IMR-90 (cell line): ENCODE measurements around the gene TMEM121B. TPM values are rescaled to one million over a fixed set of nuclear protein-coding genes. Genes with fewer than 3 reads are reported as not detected.

Experiments used
- ATAC-seq: fragments of 200-7000 bp; cut with Tn5 transposase; 2 replicates; pipeline ENCODE4 v1.9.1; 2020; ENCODE audit warnings: low read depth, mild to moderate bottlenecking, moderate library complexity
- BruUV-seq: library from RNA; stranded (reverse); fragments of 400-500 nt; replicated peaks from 2 replicates; lab custom pipeline; 2021; lab: Mats Ljungman, UMichigan
- CTCF ChIA-PET: fragments of 300-600 bp; formaldehyde crosslinking; extraction: SDS; loops from one replicate; lab custom pipeline; 2021; ENCODE audit warnings: antibody characterized with exemption; lab: Yijun Ruan, JAX
- POLR2A ChIA-PET: fragments of 300-600 bp; sonication (Branson Sonifier 250); formaldehyde crosslinking; loops from one replicate; lab custom pipeline; 2022; ENCODE audit warnings: antibody characterized with exemption; ENCODE audit not compliant: unreplicated experiment; lab: Charles Lee
- DNase-seq: peaks from one replicate; pipeline ENCODE4 v3.0.0; 2013
- H2AFZ ChIP-seq: replicated peaks from 2 replicates; pipeline ENCODE3; 2013; ENCODE audit warnings: low read length, mild to moderate bottlenecking; ENCODE audit not compliant: poor library complexity
- H2AK5ac ChIP-seq: 2 replicates; pipeline ENCODE4 v1.6.1; 2013; ENCODE audit warnings: low read depth, low read length, inconsistent platforms
- H2AK9ac ChIP-seq: replicated peaks from 2 replicates; pipeline ENCODE3; 2013; ENCODE audit warnings: mild to moderate bottlenecking, low read depth, low read length, moderate library complexity; ENCODE audit not compliant: poor library complexity
- H2BK120ac ChIP-seq: 2 replicates; pipeline ENCODE4 v1.6.1; 2013; ENCODE audit warnings: low read depth, low read length, inconsistent platforms
- H2BK15ac ChIP-seq: 3 replicates; pipeline ENCODE4 v1.6.1; 2013; ENCODE audit warnings: low read depth, low read length, inconsistent platforms
- H2BK20ac ChIP-seq: 2 replicates; pipeline ENCODE4 v1.6.1; 2013; ENCODE audit warnings: low read depth, mild to moderate bottlenecking, inconsistent platforms, low read length, moderate library complexity
- H2BK5ac ChIP-seq: 2 replicates; pipeline ENCODE4 v1.6.1; 2013; ENCODE audit warnings: mild to moderate bottlenecking, low read depth, low read length, inconsistent platforms; ENCODE audit not compliant: poor library complexity, severe bottlenecking
- H3K14ac ChIP-seq: replicated peaks from 2 replicates; pipeline ENCODE4 v1.6.1; 2013; ENCODE audit warnings: low read depth, low read length, inconsistent platforms
- H3K18ac ChIP-seq: 2 replicates; pipeline ENCODE4 v1.6.1; 2013; ENCODE audit warnings: low read depth, low read length, control low read depth
- H3K23ac ChIP-seq: 2 replicates; pipeline ENCODE4 v1.6.1; 2013; ENCODE audit warnings: low read depth, low read length, inconsistent platforms
- H3K27ac ChIP-seq: 2 replicates; pipeline ENCODE4 v1.5.1; 2013; ENCODE audit warnings: mild to moderate bottlenecking, control low read depth, low read length; ENCODE audit not compliant: insufficient read depth
- H3K27me3 ChIP-seq: 2 replicates; pipeline ENCODE4 v1.6.1; 2013; ENCODE audit warnings: low read length; ENCODE audit not compliant: control insufficient read depth, insufficient read depth
- H3K36me3 ChIP-seq: 2 replicates; pipeline ENCODE4 v1.6.1; 2013; ENCODE audit warnings: low read length, mixed read lengths; ENCODE audit not compliant: control insufficient read depth, insufficient read depth
- H3K4ac ChIP-seq: 2 replicates; pipeline ENCODE4 v1.6.1; 2013; ENCODE audit warnings: low read depth, low read length, inconsistent platforms
- H3K4me1 ChIP-seq: 2 replicates; pipeline ENCODE4 v1.6.1; 2013; ENCODE audit warnings: low read length, mixed read lengths; ENCODE audit not compliant: control insufficient read depth, insufficient read depth
- H3K4me2 ChIP-seq: 2 replicates; pipeline ENCODE4 v1.6.1; 2013; ENCODE audit warnings: low read depth, mild to moderate bottlenecking, control low read depth, low read length, moderate library complexity
- H3K4me3 ChIP-seq: 2 replicates; pipeline ENCODE4 v1.5.1; 2013; ENCODE audit warnings: low read depth, mild to moderate bottlenecking, control low read depth, low read length, moderate library complexity; ENCODE audit not compliant: insufficient read depth
- H3K56ac ChIP-seq: 2 replicates; pipeline ENCODE4 v1.6.1; 2013; ENCODE audit warnings: low read length, inconsistent platforms; ENCODE audit not compliant: insufficient read depth; ENCODE audit errors: extremely low read depth
- H3K79me1 ChIP-seq, 2 experiments: 2 replicates each; pipeline ENCODE4 v1.6.1; 2013; ENCODE audit warnings: low read length in 2 of 2, inconsistent platforms in 1 of 2, low read depth in 1 of 2
- H3K9ac ChIP-seq: 2 replicates; pipeline ENCODE4 v1.6.1; 2013; ENCODE audit warnings: low read depth, low read length, control low read depth
- H3K9me1 ChIP-seq: 2 replicates; pipeline ENCODE4 v1.6.1; 2013; ENCODE audit warnings: low read length, inconsistent platforms; ENCODE audit not compliant: insufficient read depth
- H3K9me3 ChIP-seq: 2 replicates; pipeline ENCODE4 v1.6.1; 2013; ENCODE audit warnings: low read length; ENCODE audit not compliant: control insufficient read depth, insufficient read depth
- H4K20me1 ChIP-seq: 2 replicates; pipeline ENCODE4 v1.6.1; 2013; ENCODE audit warnings: low read length, inconsistent platforms; ENCODE audit not compliant: insufficient read depth
- H4K5ac ChIP-seq: 2 replicates; pipeline ENCODE4 v1.6.1; 2013; ENCODE audit warnings: mild to moderate bottlenecking, low read depth, low read length, control low read depth
- H4K8ac ChIP-seq, 2 experiments: 2 replicates each; pipeline ENCODE4 v1.6.1; 2013; ENCODE audit warnings: low read depth in 2 of 2, low read length in 2 of 2, control low read depth in 1 of 2, inconsistent platforms in 1 of 2
- H4K91ac ChIP-seq: 2 replicates; pipeline ENCODE4 v1.6.1; 2013; ENCODE audit warnings: low read depth, low read length, inconsistent platforms; ENCODE audit not compliant: insufficient read depth
- BHLHE40 ChIP-seq: fragments of 150-350 bp; IDR thresholded peaks from 2 replicates; pipeline ENCODE4 v1.6.1; 2016; ENCODE audit warnings: mild to moderate bottlenecking, low read depth, low read length
- CHD1 ChIP-seq: IDR thresholded peaks from 2 replicates; pipeline ENCODE4 v1.6.1; 2012; ENCODE audit warnings: low read depth, low read length, improper control_type of control experiment
- CTCF ChIP-seq: conservative IDR thresholded peaks from 2 replicates; pipeline ENCODE4 v1.5.1; 2012; ENCODE audit warnings: mild to moderate bottlenecking, low read depth, low read length, improper control_type of control experiment
- FOS ChIP-seq: fragments of 150-350 bp; IDR thresholded peaks from 2 replicates; pipeline ENCODE4 v1.6.1; 2016; ENCODE audit warnings: low read depth, low read length
- MAZ ChIP-seq: IDR thresholded peaks from 2 replicates; pipeline ENCODE4 v1.6.1; 2012; ENCODE audit warnings: low read depth, mild to moderate bottlenecking, low read length, improper control_type of control experiment, moderate library complexity, borderline replicate concordance
- MXI1 ChIP-seq: IDR thresholded peaks from 2 replicates; pipeline ENCODE4 v1.6.1; 2012; ENCODE audit warnings: low read depth, mild to moderate bottlenecking, low read length, moderate library complexity, borderline replicate concordance
- NFE2L2 ChIP-seq: fragments of 150-350 bp; IDR thresholded peaks from 2 replicates; pipeline ENCODE4 v1.6.1; 2016; ENCODE audit warnings: low read depth, mild to moderate bottlenecking, low read length
- POLR2A ChIP-seq: IDR thresholded peaks from 2 replicates; pipeline ENCODE4 v1.6.1; 2012; ENCODE audit warnings: mild to moderate bottlenecking, low read depth, low read length
- RCOR1 ChIP-seq: IDR thresholded peaks from 2 replicates; pipeline ENCODE4 v1.6.1; 2012; ENCODE audit warnings: mild to moderate bottlenecking, low read length, improper control_type of control experiment; ENCODE audit not compliant: insufficient replicate concordance
- RFX5 ChIP-seq: IDR thresholded peaks from 2 replicates; pipeline ENCODE4 v1.8.0; 2012; ENCODE audit warnings: low read depth, mild to moderate bottlenecking, low read length, moderate library complexity
- SMC3 ChIP-seq: fragments of 150-350 bp; IDR thresholded peaks from 2 replicates; pipeline ENCODE4 v1.6.1; 2016; ENCODE audit warnings: low read depth, mild to moderate bottlenecking, antibody characterized with exemption, low read length, moderate library complexity
- USF2 ChIP-seq: fragments of 150-350 bp; IDR thresholded peaks from 2 replicates; pipeline ENCODE4 v1.6.1; 2017; ENCODE audit warnings: mild to moderate bottlenecking, antibody characterized with exemption, low read length, low read depth
- WGBS, 2 experiments: methylation state at CpG; one replicate each; pipeline versions ENCODE4 v1.1.5 to v1.1.7; 2013; ENCODE audit warnings: missing lambda C conversion rate in 2 of 2; ENCODE audit not compliant: insufficient read length in 1 of 2; ENCODE audit errors: extremely low coverage in 2 of 2; 5-methylcytosine and 5-hydroxymethylcytosine counted together
- dilution Hi-C: fragments of 300-500 bp; cut with HindIII; formaldehyde crosslinking; loops from one replicate; pipeline ENCODE4 v1.14.3; 2018; ENCODE audit warnings: low sequenced_read_pairs; ENCODE audit not compliant: unreplicated experiment
- in situ Hi-C: fragments of 300-500 bp; cut with MboI; formaldehyde crosslinking; loops from 3 replicates; pipeline ENCODE4 v1.14.3; 2019; ENCODE audit warnings: low sequenced_read_pairs, inconsistent platforms, mixed read lengths
- intact Hi-C: fragments of 100-400 bp; cut with micrococcal nuclease; formaldehyde crosslinking; loops from 2 replicates; pipeline ENCODE4 v1.10.0; 2022
- polyA plus RNA-seq, 3 experiments: library from polyadenylated mRNA; depleted of rRNA; stranded (reverse); fragments of >200 nt; gene quantifications; 2 replicates each; pipeline ENCODE4 v1.2.3, GENCODE V29; 2012; ENCODE audit warnings: low replicate concordance in 1 of 3
- total RNA-seq: library from RNA; depleted of rRNA; stranded (reverse); fragments of >200 nt; gene quantifications from 2 replicates; pipeline ENCODE4 v1.2.3, GENCODE V29; 2012

TMEM121B gene
- total and polyA plus RNA-seq, 2 of the 4 experiments (the other 2 are of a cell fraction), result under 0.01 to 0.29 TPM

- Histone ChIP-seq H3K18ac (no peak overlapping the region), H2BK15ac (no peak overlapping the region), H3K79me1 (peaks cover 21 to 38% of the 10 kb centered on the region in 2 experiments), H2AFZ (no peak overlapping the region), H2AK5ac (no peak overlapping the region), H4K8ac (no peak overlapping the region), H3K4me3 (no peak overlapping the region), H2AK9ac (no peak overlapping the region), H3K27me3 (no peaks in the 10 kb centered on the region), H3K4me2 (no peak overlapping the region), H4K5ac (no peak overlapping the region), H4K20me1 (peaks cover 15% of the 10 kb centered on the region), H3K9ac (no peak overlapping the region), H2BK120ac (no peak overlapping the region), H3K4ac (no peak overlapping the region), H4K91ac (no peak overlapping the region), H3K9me1 (no peaks in the 10 kb centered on the region), H3K9me3 (no peaks in the 10 kb centered on the region), H3K14ac (no peak overlapping the region), H2BK5ac (no peak overlapping the region), H3K23ac (no peak overlapping the region), H3K27ac (no peak overlapping the region), H3K36me3 (no peaks in the 10 kb centered on the region), H3K4me1 (peaks cover 4% of the 10 kb centered on the region; the same call in 1 of the 2 replicates), H3K56ac (no peak overlapping the region), H2BK20ac (no peak overlapping the region)
- CTCF ChIA-PET, result interaction anchor here (3.7 kb wide), 1 partner anchor 16 kb away, joined by 21 read pairs; no protein-coding TSS in a partner anchor
- POLR2A ChIA-PET, result no interaction called here
- in situ Hi-C loops, result no loop called here
- no CpG with 5 or more reads among the region's 3 CpGs for WGBS, 2 experiments
- TF ChIP-seq CHD1 (no peak), NFE2L2 (no peak), POLR2A (no peak), RFX5 (no peak), MAZ (no peak), FOS (no peak), USF2 (no peak), SMC3 (no peak), BHLHE40 (no peak), MXI1 (no peak), RCOR1 (no peak), CTCF (no peak)
- no TSS peak for BruUV-seq
- ATAC-seq (no peak), DNase-seq (no peak)
- dilution Hi-C loops, result no loop called here
- intact Hi-C loops, result no loop called here
Measured at GRCh38 chr22:17155941-17156340, 34.8 kb upstream of the TMEM121B start.
